ENCODE measurements around the gene DNAAF2.
"Not testable (repeated sequence)": the region's sequence is repeated elsewhere in the genome, so short reads cannot be mapped to it uniquely, and the experiment has no call there.

DNAAF2 gene

DNA sequence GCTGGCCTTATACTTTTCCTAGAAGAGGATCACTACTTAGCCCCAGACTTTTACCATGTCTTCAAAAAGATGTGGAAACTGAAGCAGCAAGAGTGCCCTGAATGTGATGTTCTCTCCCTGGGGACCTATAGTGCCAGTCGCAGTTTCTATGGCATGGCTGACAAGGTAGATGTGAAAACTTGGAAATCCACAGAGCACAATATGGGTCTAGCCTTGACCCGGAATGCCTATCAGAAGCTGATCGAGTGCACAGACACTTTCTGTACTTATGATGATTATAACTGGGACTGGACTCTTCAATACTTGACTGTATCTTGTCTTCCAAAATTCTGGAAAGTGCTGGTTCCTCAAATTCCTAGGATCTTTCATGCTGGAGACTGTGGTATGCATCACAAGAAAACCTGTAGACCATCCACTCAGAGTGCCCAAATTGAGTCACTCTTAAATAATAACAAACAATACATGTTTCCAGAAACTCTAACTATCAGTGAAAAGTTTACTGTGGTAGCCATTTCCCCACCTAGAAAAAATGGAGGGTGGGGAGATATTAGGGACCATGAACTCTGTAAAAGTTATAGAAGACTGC, 12.9 kb downstream of the DNAAF2 start:
- DNase-seq (ENCODE audit: low spot score) = no peak

DNA sequence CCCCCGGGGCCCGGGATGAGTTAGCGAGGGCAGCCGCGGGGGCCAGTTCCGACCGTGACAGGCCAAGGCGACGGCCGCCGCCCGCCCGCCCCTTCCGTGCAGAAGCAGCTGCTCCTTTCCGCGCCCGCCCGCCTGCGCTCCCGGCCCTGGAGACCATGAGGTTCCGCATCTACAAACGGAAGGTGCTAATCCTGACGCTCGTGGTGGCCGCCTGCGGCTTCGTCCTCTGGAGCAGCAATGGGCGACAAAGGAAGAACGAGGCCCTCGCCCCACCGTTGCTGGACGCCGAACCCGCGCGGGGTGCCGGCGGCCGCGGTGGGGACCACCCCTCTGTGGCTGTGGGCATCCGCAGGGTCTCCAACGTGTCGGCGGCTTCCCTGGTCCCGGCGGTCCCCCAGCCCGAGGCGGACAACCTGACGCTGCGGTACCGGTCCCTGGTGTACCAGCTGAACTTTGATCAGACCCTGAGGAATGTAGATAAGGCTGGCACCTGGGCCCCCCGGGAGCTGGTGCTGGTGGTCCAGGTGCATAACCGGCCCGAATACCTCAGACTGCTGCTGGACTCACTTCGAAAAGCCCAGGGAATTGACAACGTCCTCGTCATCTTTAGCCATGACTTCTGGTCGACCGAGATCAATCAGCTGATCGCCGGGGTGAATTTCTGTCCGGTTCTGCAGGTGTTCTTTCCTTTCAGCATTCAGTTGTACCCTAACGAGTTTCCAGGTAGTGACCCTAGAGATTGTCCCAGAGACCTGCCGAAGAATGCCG, 13.7 kb downstream of the DNAAF2 start:
- peak; percentile 84 for DNase-seq (ENCODE audit: low spot score)

DNA sequence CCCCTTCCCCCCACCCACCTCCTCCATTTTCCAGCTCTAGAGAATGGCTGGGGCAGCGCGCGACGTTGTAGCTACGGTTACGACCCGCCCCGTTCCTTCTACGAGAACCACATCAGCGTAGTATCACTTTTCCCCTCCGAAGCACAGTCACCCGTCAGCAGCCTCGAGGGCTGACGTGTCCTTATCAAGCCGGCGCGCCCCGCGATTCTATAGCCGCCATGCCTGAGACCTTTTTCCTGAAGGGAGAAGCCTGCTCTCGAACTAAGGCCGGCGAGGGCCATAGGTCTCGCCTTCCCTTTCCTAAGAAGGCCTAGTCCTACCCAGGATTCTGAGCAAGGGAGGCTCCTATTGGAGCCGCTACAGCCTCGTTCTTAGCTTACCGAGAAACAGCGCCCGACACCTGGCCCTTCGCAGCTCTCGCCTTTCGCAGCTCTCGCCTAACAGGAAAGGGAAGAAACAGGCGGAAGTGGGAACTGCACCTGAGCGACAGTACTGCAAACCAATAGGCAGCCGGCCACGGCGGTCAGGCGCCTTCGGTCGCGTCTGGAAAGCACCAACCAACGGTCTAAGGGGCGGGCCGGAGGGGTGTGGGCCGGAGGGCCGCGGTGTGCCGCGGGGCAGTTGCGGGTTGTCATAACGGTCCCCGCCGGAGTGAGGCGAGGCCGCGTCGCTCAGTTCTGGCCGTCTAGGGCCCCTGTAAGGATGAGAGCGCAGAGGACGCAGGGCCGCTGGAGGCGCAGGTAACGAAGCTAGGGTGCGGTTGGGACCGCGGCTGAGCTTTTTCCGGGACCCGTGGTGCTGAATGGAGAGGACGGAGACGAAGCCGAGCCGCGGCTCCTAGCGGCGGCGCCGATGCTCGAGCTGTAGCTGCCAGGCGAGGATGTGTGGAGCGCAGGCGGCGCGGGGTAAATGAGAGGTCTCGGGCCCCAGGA, 14.6 kb downstream of the DNAAF2 start, which contains the start of the genes MGAT2 and RPL36AL:
MGAT2 (plus strand) TSS at position 618 of the 932 bp plus-strand sequence. CDS start 470 bp downstream, outside the sequence.
RPL36AL (minus strand) TSS at position 445 of the 932 bp plus-strand sequence. CDS start 1,522 bp downstream, outside the sequence.
- peak; percentile 98 for DNase-seq (ENCODE audit: low spot score)

DNA sequence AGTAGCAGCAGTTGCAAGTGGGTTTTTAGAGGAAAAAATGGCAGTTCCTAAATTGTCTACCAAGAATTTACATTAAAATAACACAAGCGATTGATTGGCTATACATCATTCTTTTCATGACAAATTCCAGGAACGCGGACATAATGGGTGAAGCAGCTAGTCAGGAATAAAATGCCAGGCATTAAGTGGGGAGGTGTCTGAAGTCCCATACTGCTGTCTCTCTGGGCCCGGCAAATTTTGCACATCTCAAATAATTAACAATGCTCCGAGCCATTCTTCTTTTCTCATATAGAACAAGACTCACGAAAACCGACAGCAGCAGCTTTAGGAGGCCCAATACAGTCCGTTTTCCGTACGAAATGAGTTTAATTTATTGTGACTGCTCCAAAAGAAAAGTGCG, 15.3 kb downstream of the DNAAF2 start:
- no peak for DNase-seq (ENCODE audit: low spot score)

DNA sequence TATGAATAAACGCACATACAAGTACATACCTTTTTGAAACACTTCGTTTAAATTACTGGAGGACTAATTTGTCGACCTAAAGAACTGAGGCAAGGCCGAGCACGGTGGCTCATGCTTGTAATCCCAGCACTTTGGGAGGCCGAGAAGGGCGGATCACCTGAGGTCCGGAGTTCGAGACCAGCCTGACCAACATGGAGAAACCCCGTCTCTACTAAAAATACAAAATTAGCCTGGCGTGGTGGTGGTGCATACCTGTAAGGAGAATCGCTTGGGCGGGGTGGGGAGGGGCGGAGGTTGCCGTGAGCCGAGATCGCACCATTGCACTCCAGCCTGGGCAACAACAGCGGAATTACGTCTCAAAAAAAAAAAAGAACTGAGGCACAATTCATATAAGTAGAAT, 15.8 kb downstream of the DNAAF2 start:
- DNase-seq (ENCODE audit: low spot score) = not testable (repeated sequence)

DNA sequence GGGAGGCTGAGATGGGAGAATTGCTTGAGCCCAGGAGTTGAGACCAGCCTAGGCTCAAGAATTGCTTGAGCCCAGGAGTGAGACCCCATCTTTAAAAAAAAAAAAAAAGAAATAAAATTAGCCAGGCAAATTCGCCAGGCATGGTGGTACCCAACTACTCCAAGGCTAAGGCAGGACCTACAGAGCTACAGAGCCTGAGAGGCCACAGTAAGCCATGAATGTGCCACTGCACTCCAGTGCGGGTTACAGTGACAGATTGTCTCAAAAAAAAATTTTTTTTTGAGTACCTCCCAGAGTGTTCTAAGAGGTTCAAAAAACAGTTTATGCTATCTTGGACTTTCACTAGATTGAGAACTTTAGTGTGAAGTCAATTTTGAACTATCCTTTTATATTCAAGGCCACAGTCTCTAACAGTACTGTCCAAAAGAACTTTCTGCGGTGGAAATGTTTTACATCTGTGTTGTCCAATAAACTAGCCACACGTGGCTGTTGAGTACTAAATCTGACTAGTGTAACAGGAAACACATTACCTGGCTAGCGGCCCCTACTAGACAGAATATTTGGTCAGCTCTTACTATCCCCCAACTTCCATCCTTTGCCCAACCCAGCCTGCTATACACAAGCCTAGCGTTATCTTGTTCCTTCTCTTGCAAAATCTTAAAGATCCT, 17.1 kb downstream of the DNAAF2 start:
- DNase-seq (ENCODE audit: low spot score) = no peak

DNA sequence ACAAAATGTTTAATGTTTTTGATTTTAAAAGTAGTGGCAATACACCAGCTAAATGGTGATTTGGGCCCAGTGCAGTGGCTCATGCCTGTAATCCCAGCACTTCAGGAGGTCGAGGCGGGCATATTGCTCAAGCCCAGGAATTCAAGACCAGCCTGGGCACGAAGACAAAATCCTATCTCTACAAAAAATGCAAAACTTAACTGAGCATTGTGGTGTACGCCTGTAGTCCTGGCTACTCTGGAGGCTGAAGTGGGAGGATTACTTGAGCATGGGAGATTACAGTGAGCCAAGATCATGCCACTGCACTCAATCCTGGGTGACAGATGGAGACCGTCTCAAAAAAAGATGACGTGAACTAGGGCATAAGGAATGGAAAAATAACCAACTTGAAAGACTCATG, 19.3 kb downstream of the DNAAF2 start:
- DNase-seq (ENCODE audit: low spot score) = no peak

DNA sequence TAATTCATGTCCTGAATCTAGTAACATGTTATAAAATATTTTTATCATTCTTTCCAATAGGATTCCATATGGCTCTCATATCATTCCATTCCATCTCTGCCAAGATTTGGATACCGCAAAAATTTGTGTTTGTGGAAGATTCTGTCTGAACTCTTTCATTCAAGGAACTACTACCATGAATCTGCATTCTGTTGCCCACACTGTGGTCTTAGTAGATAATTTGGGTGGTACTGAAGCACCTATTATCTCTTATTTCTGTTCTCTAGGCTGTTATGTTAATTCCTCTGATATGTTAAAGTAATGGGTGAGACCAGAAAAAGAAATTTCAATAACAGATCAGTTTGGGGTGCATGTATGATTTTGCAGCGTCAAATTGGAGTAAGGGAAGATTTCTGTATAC, 20.8 kb downstream of the DNAAF2 start:
- no peak for DNase-seq (ENCODE audit: low spot score)

DNA sequence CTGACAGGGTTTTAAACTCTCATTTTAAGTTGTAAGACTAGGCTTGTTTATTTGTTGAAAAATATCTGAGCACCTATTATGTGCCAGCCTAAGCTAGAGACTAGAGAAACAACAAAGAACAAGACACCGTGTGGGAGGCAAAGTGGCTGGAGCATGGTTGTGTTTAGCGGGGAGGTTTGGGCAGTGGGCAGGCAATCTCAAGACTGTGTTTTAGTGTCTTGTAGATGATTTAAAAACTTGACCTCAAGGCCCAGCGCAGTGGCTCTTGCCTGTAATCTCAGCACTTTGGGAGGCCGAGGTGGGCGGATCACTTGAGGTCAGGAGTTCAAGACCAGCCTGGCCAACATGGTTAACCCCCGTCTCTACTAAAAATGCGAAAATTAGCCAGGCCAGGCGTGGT, 22.4 kb downstream of the DNAAF2 start:
- no peak for DNase-seq (ENCODE audit: low spot score)

DNA sequence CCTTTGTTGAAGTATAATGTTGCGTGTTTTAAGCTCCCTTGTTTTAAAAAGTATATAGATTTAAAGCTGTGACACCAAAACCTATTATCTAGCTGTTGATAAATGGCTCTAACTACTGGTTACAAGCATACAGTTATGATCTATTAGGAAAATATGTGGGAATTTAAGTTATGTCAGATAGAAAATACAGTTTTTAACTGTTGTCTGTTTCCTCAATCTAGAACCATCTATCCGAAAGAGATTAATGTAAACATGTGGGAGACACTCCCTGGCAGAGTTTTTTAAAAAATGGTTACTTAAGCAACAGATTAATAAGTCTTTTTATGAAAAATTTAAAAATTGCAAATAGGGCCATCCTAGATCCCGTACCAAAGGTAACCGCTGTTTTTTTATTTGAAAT, 22.8 kb downstream of the DNAAF2 start:
- no peak for DNase-seq (ENCODE audit: low spot score)

DNA sequence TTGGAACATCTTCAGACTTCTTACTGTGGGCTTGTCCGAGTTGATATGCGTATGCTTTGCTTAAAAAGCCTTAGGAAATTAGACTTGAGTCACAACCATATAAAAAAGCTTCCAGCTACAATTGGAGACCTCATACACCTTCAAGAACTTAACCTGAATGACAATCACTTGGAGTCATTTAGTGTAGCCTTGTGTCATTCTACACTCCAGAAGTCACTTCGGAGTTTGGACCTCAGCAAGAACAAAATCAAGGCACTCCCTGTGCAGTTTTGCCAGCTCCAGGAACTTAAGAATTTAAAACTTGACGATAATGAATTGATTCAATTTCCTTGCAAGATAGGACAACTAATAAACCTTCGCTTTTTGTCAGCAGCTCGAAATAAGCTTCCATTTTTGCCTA, 27.5 kb downstream of the DNAAF2 start:
- no peak for DNase-seq (ENCODE audit: low spot score)

DNA sequence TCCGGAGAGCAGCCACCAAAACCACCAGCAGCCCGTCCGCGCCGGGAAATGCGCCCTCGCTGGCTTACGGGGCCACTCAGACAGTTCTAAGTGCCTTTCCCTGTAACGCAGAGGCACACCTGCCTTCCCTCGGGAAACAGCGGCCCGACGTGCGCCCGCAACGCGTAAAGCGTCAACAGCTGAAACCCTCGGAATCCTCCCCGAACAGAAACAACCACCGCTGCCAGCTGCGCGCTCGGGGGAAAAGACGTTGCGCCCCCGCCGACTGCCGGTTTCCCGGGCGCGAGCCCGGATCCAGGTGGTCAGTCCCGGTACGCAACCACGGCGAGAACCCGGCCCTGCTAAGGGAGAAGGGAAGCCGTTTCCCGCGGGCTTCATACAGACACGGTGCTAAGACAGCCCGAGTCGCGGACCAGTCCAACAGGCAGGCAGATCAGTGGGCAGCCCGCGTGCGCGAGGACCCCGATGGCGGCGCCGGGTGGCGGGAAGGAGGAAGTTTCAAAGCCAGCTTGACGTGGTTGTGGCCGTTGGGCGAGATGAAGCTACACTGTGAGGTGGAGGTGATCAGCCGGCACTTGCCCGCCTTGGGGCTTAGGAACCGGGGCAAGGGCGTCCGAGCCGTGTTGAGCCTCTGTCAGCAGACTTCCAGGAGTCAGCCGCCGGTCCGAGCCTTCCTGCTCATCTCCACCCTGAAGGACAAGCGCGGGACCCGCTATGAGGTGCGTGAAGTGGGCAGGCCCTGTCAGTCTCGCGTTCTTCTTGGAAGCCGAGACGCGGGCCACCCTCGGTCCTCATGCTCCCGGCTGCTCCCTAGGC, 36.4 kb downstream of the DNAAF2 start, which contains the start of gene LRR1:
LRR1 (plus strand) TSS at position 456 of the 816 bp plus-strand sequence; CDS start at position 537, 81 bp downstream.
- peak; percentile 97 for DNase-seq (ENCODE audit: low spot score)

DNA sequence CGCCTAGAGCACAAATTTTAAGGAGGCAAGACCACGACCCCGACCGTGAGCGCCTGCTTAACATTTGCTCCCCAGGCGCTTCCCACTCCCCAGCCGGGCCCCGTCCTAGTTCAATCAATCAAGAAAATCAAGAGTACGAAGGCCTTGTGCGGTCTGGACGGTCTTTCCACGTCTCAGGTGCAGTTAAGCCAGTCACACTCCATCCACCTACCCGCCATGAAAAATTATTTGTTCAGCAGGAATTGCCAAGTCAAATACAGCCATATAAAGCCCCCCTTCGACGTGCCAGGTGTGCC, 36.9 kb downstream of the DNAAF2 start:
- DNase-seq (ENCODE audit: low spot score) = no peak

DNA sequence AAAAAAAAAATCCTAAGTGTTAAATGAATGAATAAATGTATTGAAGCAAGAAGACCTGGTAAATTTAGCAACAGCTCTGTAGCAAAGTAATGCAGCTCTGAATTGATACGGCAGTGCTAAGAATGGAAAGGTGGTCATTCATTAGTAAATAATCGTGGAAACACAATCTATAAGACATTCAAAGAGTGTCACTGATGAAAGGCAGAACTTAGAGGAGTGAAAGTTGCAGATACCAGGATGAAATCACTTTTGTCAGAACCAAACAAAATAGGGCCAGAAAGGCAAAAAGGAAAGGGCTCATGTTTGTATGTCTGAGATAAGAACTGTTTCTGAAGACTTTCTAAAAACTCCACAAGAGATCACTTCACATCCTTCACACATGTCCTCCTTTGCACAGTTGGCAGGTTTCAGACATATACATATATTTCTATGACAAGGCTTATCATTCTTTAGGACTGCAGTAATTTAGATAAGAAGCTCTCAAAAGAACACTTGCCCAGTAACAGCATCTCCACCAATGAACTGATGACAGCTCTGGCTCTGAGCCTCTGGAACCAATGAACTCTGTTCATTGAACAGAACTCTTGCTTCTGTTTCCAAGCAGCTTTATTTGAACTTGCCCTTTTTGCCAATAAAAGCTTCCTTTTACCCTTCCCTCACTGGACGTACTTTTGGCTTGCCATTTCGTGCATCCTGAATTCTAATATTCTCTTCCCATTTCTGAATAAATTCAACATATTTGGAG, 40.5 kb downstream of the DNAAF2 start:
- DNase-seq (ENCODE audit: low spot score) = no peak

DNA sequence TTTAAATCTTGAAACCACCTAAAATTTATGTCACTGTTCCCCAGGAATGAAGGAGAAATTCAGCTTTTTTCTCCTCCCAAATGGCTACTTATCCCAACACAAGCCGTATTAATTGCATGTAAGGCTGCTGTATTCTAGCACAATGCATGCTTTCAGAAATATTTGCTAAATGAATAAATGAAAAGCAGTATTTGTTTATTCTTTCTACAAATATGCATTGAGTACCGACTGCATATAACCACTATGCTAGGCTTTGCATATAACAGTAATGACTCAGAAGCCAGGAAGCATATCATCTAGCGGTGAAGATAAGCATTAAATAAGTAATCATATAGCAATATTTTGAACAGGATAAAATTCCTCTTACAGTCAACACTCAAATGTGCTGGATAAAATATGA, 42.0 kb downstream of the DNAAF2 start:
- no peak for DNase-seq (ENCODE audit: low spot score)

DNA sequence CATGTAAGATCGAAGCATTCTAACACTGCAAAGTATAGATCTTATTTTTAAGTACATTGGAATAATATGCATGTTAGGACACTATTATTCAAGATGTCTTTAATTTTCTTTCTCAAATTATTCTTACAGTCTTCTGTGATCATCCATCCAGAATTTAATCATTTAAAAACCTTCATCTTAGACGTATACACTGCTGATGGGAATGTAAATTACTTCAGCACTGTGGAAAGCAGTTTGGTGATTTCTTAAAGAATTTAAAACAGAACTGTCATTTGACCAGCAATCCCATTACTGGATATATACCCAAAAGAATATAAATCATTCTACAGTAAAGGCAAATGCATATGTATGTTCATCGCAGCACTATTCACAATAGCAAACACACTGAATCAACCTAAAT, 45.7 kb downstream of the DNAAF2 start:
- no peak for DNase-seq (ENCODE audit: low spot score)

DNA sequence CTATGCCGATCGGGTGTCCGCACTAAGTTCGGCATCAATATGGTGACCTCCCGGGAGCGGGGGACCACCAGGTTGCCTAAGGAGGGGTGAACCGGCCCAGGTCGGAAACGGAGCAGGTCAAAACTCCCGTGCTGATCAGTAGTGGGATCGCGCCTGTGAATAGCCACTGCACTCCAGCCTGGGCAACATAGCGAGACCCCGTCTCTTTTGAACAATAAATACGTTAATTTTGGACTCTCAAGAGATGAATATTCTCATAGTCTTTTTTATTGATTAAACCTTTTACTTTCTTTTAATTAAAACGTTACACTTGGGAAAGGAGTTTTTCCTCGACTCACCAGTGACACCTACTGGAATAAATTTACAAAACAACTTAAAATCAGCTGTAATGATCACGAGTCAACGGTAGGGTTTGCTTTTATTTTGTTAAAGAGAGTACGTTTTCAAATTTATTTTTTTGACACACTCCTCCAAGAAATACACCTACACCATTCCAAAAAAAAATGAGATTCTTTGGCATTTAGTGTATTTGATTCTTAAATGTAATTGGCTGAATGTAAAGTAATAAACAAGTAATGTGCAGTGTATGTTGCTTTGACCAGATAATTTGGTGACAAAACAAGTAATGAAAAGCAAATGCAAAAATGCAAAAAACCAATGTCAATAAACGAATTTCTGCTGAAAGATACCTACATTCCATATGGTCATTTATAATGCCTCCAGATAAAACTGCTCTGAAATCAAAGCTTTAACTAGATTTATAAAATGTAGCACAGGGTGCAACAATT, 48.2 kb downstream of the DNAAF2 start:
- no peak for DNase-seq (ENCODE audit: low spot score)

DNA sequence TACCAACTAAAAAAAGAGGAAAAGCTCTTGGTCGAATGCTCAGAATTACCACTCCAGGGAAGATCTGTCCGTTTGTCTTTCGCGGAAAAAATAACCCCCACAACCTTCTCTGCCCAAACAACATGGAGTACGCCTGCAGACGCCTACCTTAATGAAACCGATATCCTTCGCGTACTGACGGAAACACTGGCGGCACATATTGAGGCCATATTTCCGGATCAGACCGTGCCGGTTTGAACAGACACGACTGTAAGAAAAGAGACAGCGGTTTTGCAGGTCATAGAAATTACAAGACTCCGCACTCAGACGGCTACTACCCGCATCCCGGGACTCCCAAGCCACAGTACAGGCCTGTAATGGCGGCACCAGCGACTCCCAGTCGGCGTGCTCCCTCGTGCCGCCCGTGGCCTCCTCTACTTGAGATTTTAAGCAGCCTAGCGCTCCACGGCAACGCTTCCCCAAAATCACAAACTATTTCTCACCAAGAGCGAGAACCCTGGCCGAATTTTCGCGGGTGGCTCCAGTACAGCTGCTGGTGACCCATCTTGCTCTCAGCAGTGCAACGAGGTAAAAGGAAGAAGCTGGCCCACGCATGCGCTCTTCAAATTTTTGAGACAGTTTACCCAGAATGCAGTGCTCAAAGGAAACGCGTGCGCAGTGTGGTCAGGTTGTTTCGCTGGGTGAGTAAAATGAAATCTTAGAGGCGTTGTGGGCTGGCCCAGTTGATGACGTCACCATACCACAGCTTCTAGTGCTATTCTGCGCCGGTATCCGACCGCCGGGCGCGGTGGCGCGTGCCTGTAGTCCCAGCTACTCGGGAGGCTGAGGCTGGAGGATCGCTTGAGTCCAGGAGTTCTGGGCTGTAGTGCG, 49.0 kb downstream of the DNAAF2 start, which contains the start of gene RPS29:
RPS29 (minus strand) TSS at position 578 of the 870 bp plus-strand sequence; CDS start at position 544, 34 bp downstream.
- peak; percentile 99 for DNase-seq (ENCODE audit: low spot score)
